K562 (cell line): Measurements from ENCODE around the gene CEP89. TPM values are rescaled to one million over a fixed set of nuclear protein-coding genes. Genes with fewer than 3 reads are reported as not detected.
A peak's percentile ranks its signal among the peaks of the same experiment; 100 is the strongest.
"Not testable (repeated sequence)": the region's sequence is repeated elsewhere in the genome, so short reads cannot be mapped to it uniquely, and the experiment has no call there.

Experiments used
- ATAC-seq: fragments of 200-7000 bp; cut with Tn5 transposase; 3 replicates; pipeline ENCODE4 v1.9.1; 2020; ENCODE audit warnings: moderate library complexity
- BruUV-seq: library from RNA; stranded (reverse); fragments of 400-500 nt; replicated peaks from 2 replicates; lab custom pipeline; 2021; lab: Mats Ljungman, UMichigan
- CTCF ChIA-PET: fragments of 300-600 bp; formaldehyde crosslinking; extraction: SDS; loops from one replicate; lab custom pipeline; 2021; ENCODE audit warnings: low intra/inter-chr PET ratio; lab: Yijun Ruan, JAX
- POLR2A ChIA-PET: fragments of 300-600, 350-650 bp; sonication (Branson Sonifier 250); formaldehyde crosslinking; extraction: SDS; loops from one replicate; lab custom pipeline; 2021; ENCODE audit warnings: antibody characterized with exemption, inconsistent platforms; lab: Yijun Ruan, JAX
- DNase-seq, 4 experiments: peaks; one replicate each; pipeline versions ENCODE4 v3.0.0 to v3.0.0-alpha.2; 2011 to 2018; ENCODE audit warnings: low spot score in 3 of 4, mixed read lengths in 3 of 4; ENCODE audit errors: extremely low read depth in 1 of 4
- FAIRE-seq: peaks from 2 replicates; lab custom pipeline; 2011; peaks lifted over from hg19 to GRCh38; lab: Jason Lieb, UNC
- H2AFZ ChIP-seq: 2 replicates; pipeline ENCODE4 v1.6.0; 2011; ENCODE audit warnings: low read depth, low read length, control low read depth, inconsistent platforms
- H3K27ac ChIP-seq: fragments of 200-600 bp; 3 replicates; pipeline ENCODE4 v1.8.0; 2011; ENCODE audit warnings: low read depth, mild to moderate bottlenecking, control low read depth, inconsistent platforms, low read length, moderate library complexity, mixed read lengths; ENCODE audit errors: extremely low read depth
- H3K27me3 ChIP-seq, 2 experiments: fragments of 300-600 bp in 1 of 2; 2 replicates in 1 of 2; 3 replicates in 1 of 2; pipeline versions ENCODE4 v1.6.0 to v1.8.0; 2011; ENCODE audit warnings: inconsistent platforms in 2 of 2, low read length in 2 of 2, mild to moderate bottlenecking in 1 of 2, mixed read lengths in 1 of 2, moderate library complexity in 1 of 2; ENCODE audit not compliant: control insufficient read depth in 2 of 2, insufficient read depth in 2 of 2
- H3K36me3 ChIP-seq: fragments of 300-600 bp; 3 replicates; pipeline ENCODE4 v1.8.0; 2011; ENCODE audit warnings: mild to moderate bottlenecking, low read length, inconsistent platforms; ENCODE audit not compliant: control insufficient read depth, insufficient read depth
- H3K4me1 ChIP-seq, 2 experiments: fragments of 200-600 bp in 1 of 2; replicated peaks in 1 of 2; 2 replicates in 1 of 2; 3 replicates in 1 of 2; pipeline versions ENCODE4 v1.5.1 to v1.8.0; 2011; ENCODE audit warnings: inconsistent platforms in 2 of 2, low read length in 2 of 2, mild to moderate bottlenecking in 1 of 2, mixed read lengths in 1 of 2, moderate library complexity in 1 of 2; ENCODE audit not compliant: control insufficient read depth in 2 of 2, insufficient read depth in 2 of 2
- H3K4me2 ChIP-seq: 2 replicates; pipeline ENCODE4 v1.6.1; 2011; ENCODE audit warnings: low read length, control low read depth, inconsistent platforms, mixed read lengths; ENCODE audit not compliant: insufficient read depth
- H3K4me3 ChIP-seq: fragments of 200-600 bp; sonication (generic), shearing (Covaris generic); 2 replicates; pipeline ENCODE4 v1.5.1; 2016; ENCODE audit warnings: control low read depth, inconsistent platforms
- H3K79me2 ChIP-seq: fragments of 200-600 bp; 3 replicates; pipeline ENCODE4 v1.8.0; 2011; ENCODE audit warnings: low read length, inconsistent platforms; ENCODE audit not compliant: control insufficient read depth, insufficient read depth
- H3K9ac ChIP-seq, 2 experiments: 2 replicates each; pipeline versions ENCODE4 v1.6.0 to v1.6.1; 2011; ENCODE audit warnings: low read depth in 2 of 2, low read length in 2 of 2, control low read depth in 1 of 2, inconsistent platforms in 1 of 2, mild to moderate bottlenecking in 1 of 2, mixed read lengths in 1 of 2; ENCODE audit not compliant: insufficient read depth in 1 of 2
- H3K9me1 ChIP-seq: one replicate; pipeline ENCODE4 v1.6.0; 2011; ENCODE audit warnings: inconsistent platforms, mild to moderate bottlenecking, low read length, moderate library complexity; ENCODE audit not compliant: control insufficient read depth, insufficient read depth
- H3K9me3 ChIP-seq: replicated peaks from 2 replicates; pipeline ENCODE4 v1.5.1; 2011; ENCODE audit warnings: low read depth, low read length, inconsistent platforms; ENCODE audit not compliant: control insufficient read depth, insufficient read depth
- H4K20me1 ChIP-seq: replicated peaks from 2 replicates; pipeline ENCODE4 v1.6.1; 2011; ENCODE audit warnings: low read length, inconsistent platforms, mixed read lengths; ENCODE audit not compliant: control insufficient read depth, insufficient read depth
- ARID1B ChIP-seq: fragments of 450-650 bp; IDR thresholded peaks from 2 replicates; pipeline ENCODE4 v1.6.1; 2016; ENCODE audit warnings: antibody characterized with exemption, mild to moderate bottlenecking, inconsistent platforms
- EP300 ChIP-seq: IDR thresholded peaks from 2 replicates; pipeline ENCODE4 v1.6.1; 2012; ENCODE audit warnings: low read length, improper control_type of control experiment
- HEY1 ChIP-seq: fragments of 250-450 bp; sonication (Bioruptor Pico); IDR thresholded peaks from 2 replicates; pipeline ENCODE4 v1.5.0; 2020; ENCODE audit warnings: mild to moderate bottlenecking, moderate library complexity, borderline replicate concordance
- NFE2 ChIP-seq: IDR thresholded peaks from 2 replicates; pipeline ENCODE4 v1.6.1; 2014; ENCODE audit warnings: antibody characterized with exemption, low read depth
- TSC22D4 ChIP-seq: fragments of 450-650 bp; IDR thresholded peaks from 2 replicates; pipeline ENCODE4 v1.6.1; 2016; ENCODE audit warnings: missing genetic modification characterization, missing biosample characterization, control low read depth
- WGBS: fragments of 100-300 bp; shearing (Covaris generic); methylation state at CpG from one replicate; pipeline ENCODE4 v1.1.6; 2016; ENCODE audit warnings: low coverage, mixed read lengths; ENCODE audit not compliant: insufficient coverage; ENCODE audit errors: missing lambda C conversion rate; 5-methylcytosine and 5-hydroxymethylcytosine counted together
- in situ Hi-C: fragments of 300-500 bp; cut with MboI; formaldehyde crosslinking; loops from 4 replicates; pipeline ENCODE4 v1.15.0; 2018; ENCODE audit warnings: inconsistent platforms, mixed read lengths
- intact Hi-C: fragments of 100-400 bp; cut with micrococcal nuclease; formaldehyde crosslinking; loops from 2 replicates; pipeline ENCODE4 v1.14.2; 2022
- polyA plus RNA-seq, 8 experiments: library from polyadenylated mRNA; depleted of rRNA in 4 of 8; stranded (reverse) in 5 of 8; unstranded in 3 of 8; fragments of >200 nt; fragmentation: Nextera tagmentation in 2 of 8; fragmentation: Illumina TruSeq in 1 of 8; extraction: Ambion mirVana in 2 of 8; extraction: Trizol in 1 of 8; gene quantifications; 2 replicates each; pipeline versions ENCODE4 v1.2.1 to v1.2.3, GENCODE V29; 2011 to 2014; ENCODE audit warnings: inconsistent platforms in 1 of 8, missing spikeins in 1 of 8
- total RNA-seq, 7 experiments: library from RNA; depleted of rRNA in 6 of 7; stranded (reverse); fragments of >200 nt in 6 of 7; fragmentation: Illumina TruSeq in 2 of 7; extraction: Trizol in 2 of 7; gene quantifications; 2 replicates each; pipeline versions ENCODE4 v1.2.1 to v1.2.3, GENCODE V29; 2011 to 2021; ENCODE audit warnings: low replicate concordance in 1 of 7
- TF ChIP-seq, protein P1 (sequence below): conservative IDR thresholded peaks from 2 replicates; pipeline ENCODE4 v1.6.1; 2011; ENCODE audit warnings: low read depth, mild to moderate bottlenecking, low read length; ENCODE audit not compliant: control insufficient read depth
- TF ChIP-seq, protein P2 (sequence below), 2 experiments: fragments of 450-650 bp; IDR thresholded peaks; 2 replicates each; pipeline ENCODE4 v1.6.1; 2016; ENCODE audit warnings: mild to moderate bottlenecking in 2 of 2, borderline replicate concordance in 1 of 2, low read depth in 1 of 2, moderate library complexity in 1 of 2

CEP89 gene
- total and polyA plus RNA-seq, 9 of the 15 experiments (the other 6 are each of a cell fraction or from before 2014, with no cell fraction given) = 5.5 to 15.0 (median 7.2) TPM

DNA sequence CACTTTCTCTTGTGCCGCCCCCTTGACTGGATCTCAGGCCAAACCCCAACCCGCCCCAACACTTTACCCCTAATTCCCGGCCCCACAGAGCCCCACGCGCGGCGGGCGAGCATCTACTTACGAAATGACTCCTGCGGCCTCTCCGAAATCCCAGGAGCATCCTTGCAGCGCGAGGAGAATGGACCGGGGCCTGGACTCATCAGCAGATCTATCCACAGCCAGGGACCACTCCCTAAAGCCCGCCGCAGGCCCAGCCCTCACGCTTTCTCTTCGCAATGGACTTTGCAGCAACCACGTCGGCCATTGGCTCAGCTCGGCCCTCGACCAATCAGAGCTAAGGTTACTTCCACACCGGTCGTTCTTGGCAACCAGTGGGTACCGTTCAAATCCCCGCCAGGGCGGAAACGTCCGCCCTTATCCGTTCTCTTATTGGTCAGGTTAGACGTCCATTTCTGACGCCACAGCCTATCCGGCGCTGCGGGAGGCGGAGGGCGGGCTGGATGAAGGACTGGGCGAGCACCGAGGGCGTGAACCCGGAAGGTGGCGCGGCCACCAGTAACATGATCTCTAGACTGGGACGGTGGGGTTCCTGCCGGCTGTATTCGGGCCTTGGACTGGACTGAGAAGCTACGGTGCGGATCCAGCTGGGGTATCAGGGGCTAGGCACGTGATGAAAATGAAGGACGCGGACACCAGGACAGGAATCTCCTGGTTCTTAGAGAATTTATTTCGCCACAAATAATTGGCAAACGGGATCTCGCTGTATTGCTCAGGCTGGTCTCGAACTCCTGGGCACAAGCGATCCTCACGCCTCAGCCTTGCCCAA lies at the start of gene CEP89, which contains the start of gene FAAP24 (continued):
- no peak for TF ChIP-seq ARID1B
- no peak for TF ChIP-seq TSC22D4 (tag)
- TF ChIP-seq, protein P1, sequence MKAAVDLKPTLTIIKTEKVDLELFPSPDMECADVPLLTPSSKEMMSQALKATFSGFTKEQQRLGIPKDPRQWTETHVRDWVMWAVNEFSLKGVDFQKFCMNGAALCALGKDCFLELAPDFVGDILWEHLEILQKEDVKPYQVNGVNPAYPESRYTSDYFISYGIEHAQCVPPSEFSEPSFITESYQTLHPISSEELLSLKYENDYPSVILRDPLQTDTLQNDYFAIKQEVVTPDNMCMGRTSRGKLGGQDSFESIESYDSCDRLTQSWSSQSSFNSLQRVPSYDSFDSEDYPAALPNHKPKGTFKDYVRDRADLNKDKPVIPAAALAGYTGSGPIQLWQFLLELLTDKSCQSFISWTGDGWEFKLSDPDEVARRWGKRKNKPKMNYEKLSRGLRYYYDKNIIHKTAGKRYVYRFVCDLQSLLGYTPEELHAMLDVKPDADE = no peak
- TF ChIP-seq NFE2 = no peak
- TF ChIP-seq EP300 = peak; percentile 36
- no peak for TF ChIP-seq HEY1
- TF ChIP-seq, protein P2, sequence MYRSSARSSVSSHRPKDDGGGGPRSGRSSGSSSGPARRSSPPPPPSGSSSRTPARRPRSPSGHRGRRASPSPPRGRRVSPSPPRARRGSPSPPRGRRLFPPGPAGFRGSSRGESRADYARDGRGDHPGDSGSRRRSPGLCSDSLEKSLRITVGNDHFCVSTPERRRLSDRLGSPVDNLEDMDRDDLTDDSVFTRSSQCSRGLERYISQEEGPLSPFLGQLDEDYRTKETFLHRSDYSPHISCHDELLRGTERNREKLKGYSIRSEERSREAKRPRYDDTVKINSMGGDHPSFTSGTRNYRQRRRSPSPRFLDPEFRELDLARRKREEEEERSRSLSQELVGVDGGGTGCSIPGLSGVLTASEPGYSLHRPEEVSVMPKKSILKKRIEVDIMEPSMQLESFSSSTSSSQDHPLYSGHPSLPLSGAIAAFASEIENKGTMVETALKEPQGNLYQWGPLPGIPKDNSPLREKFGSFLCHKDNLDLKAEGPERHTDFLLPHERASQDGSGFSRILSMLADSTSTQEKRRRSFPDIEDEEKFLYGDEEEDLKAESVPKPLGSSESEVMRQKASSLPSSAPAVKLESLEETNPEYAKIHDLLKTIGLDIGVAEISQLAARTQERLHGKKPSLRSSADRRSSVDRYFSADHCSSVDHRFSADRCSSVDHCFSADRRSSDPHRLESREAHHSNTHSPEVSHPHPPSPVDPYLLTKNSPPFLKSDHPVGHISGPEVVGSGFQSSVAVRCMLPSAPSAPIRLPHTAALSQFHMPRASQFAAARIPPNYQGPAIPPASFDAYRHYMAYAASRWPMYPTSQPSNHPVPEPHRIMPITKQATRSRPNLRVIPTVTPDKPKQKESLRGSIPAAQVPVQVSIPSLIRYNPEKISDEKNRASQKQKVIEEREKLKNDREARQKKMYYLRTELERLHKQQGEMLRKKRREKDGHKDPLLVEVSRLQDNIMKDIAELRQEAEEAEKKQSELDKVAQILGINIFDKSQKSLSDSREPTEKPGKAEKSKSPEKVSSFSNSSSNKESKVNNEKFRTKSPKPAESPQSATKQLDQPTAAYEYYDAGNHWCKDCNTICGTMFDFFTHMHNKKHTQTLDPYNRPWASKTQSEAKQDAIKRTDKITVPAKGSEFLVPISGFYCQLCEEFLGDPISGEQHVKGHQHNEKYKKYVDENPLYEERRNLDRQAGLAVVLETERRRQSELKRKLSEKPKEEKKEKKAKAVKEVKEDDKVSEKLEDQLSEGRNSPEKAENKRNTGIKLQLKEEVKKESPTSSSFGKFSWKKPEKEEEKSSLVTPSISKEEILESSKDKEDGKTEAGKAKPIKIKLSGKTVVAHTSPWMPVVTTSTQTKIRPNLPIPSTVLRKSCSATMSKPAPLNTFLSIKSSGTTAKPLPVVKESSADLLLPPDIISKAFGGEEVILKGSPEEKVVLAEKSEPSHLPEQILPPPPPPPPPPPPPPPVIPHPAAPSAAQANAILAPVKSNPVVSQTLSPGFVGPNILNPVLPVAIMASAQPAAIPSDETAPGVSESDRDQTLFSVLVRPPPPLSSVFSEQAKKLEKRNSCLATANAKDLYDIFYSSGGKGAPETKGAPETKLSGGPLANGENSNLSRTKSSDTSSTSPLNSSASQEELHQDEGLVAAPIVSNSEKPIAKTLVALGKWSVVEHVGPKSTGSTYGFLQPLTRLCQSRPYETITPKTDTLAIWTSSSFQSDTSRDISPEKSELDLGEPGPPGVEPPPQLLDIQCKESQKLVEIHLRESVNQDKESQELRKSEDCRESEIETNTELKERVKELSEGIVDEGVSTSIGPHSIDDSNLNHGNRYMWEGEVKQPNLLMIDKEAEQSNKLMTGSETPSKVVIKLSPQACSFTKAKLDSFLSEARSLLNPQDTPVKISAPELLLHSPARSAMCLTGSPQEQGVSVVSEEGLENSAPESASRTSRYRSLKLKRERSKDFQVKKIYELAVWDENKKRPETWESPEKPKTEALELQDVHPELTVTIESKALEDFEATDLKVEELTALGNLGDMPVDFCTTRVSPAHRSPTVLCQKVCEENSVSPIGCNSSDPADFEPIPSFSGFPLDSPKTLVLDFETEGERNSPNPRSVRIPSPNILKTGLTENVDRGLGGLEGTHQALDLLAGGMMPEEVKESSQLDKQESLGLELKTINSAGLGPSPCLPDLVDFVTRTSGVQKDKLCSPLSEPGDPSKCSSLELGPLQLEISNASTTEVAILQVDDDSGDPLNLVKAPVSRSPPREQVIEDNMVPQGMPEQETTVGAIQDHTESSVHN (IDR thresholded peaks at IDR 0.05; ENCODE audit: borderline replicate concordance in 1 of 2, low read depth in 1 of 2) = no peak

DNA sequence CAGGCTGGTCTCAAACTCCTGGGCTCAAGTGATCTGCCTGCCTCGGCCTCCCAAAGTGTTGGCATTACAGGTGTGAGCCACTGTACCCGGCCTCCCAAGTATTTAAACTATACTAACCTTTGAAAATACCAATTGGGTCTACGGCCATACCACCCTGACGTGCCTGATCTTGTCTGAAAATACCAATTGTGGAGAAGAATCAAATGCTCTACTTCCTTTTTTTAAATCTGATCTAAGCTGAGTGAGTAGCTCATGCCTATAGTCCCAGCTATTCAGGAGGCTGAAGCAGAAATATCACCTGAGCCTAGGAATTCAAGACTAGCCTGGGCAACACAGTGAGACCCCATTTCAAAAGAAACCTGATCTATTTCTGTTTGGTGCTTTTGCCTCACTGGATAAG lies 39.1 kb upstream of the CEP89 start:
- FAIRE-seq, in situ Hi-C loops, H2AFZ ChIP-seq, H3K4me3 ChIP-seq, H3K4me2 ChIP-seq, H4K20me1 ChIP-seq, BruUV-seq, DNase-seq, intact Hi-C loops, H3K9me3 ChIP-seq, ATAC-seq, H3K4me1 ChIP-seq, H3K79me2 ChIP-seq, H3K27ac ChIP-seq, POLR2A ChIA-PET, H3K9me1 ChIP-seq, H3K9ac ChIP-seq, H3K27me3 ChIP-seq, CTCF ChIA-PET, H3K36me3 ChIP-seq: not testable (repeated sequence)
- WGBS = 84% methylated on average over 4 of the region's 4 CpGs
